Activated B cell treated with CpG ODN at 0.5 μM for 24 hours (primary cell): ENCODE measurements around the gene IGSF21. TPM values are rescaled to one million over a fixed set of nuclear protein-coding genes. Genes with fewer than 3 reads are reported as not detected.

ENCODE experiments used
- ATAC-seq: fragments of 200-7000 bp; cut with Tn5 transposase; one replicate; pipeline ENCODE4 v1.10.0; 2021; ENCODE audit warnings: low read depth, mild to moderate bottlenecking, moderate library complexity
- CTCF ChIA-PET: fragments of 350-600 bp; sonication (Branson Sonifier 250); formaldehyde crosslinking; loops from one replicate; lab custom pipeline; 2021; ENCODE audit warnings: antibody characterized with exemption; lab: Charles Lee
- POLR2A ChIA-PET: fragments of 350-600 bp; sonication (Branson Sonifier 250); formaldehyde crosslinking; loops from one replicate; lab custom pipeline; 2021; ENCODE audit warnings: antibody characterized with exemption; lab: Charles Lee
- DNase-seq: peaks from one replicate; pipeline ENCODE4 v3.0.0; 2022
- H3K27ac Mint-ChIP-seq: one replicate; pipeline ENCODE4 v1.8.0; 2020; ENCODE audit warnings: mixed read lengths
- H3K27me3 Mint-ChIP-seq: one replicate; pipeline ENCODE4 v1.8.0; 2021; ENCODE audit warnings: mixed read lengths
- H3K36me3 Mint-ChIP-seq: one replicate; pipeline ENCODE4 v1.8.0; 2021; ENCODE audit warnings: low read depth, mixed read lengths
- H3K4me1 Mint-ChIP-seq: one replicate; pipeline ENCODE4 v1.8.0; 2021; ENCODE audit warnings: mixed read lengths
- H3K4me3 Mint-ChIP-seq: one replicate; pipeline ENCODE4 v1.8.0; 2020; ENCODE audit warnings: mild to moderate bottlenecking, mixed read lengths
- H3K9me3 Mint-ChIP-seq: one replicate; pipeline ENCODE4 v1.8.0; 2020; ENCODE audit warnings: mixed read lengths
- CTCF ChIP-seq: fragments of 200-600 bp; IDR thresholded peaks from one replicate; pipeline ENCODE4 v1.8.0; 2022; ENCODE audit warnings: antibody characterized with exemption, mild to moderate bottlenecking
- intact Hi-C: fragments of 100-400 bp; cut with micrococcal nuclease; formaldehyde crosslinking; loops from one replicate; pipeline ENCODE4 v1.15.1; 2024
- total RNA-seq: library from RNA; stranded (reverse); gene quantifications from 2 replicates; pipeline ENCODE4 v1.2.3, GENCODE V29; 2022

Gene IGSF21
- total RNA-seq, 1 donor from 2014 or later: not detected

GRCh38 chr1:18114726-18115410, 7.3 kb downstream of the IGSF21 start:
- no peaks in the 10 kb centered on the region for H3K9me3 Mint-ChIP-seq
- ChIA-PET CTCF (no interaction called here), POLR2A (no interaction called here)
- DNase-seq: no peak
- intact Hi-C loops: no loop called here
- H3K4me1 Mint-ChIP-seq: peaks cover 5% of the 10 kb centered on the region
- no peak overlapping the region for H3K27ac Mint-ChIP-seq
- no peak overlapping the region for H3K4me3 Mint-ChIP-seq
- no peak for TF ChIP-seq CTCF
- no peak for ATAC-seq
- no peaks in the 10 kb centered on the region for H3K36me3 Mint-ChIP-seq
- peaks cover 66% of the 10 kb centered on the region for H3K27me3 Mint-ChIP-seq

- Mint-ChIP-seq H3K4me3 (no peak overlapping the region), H3K9me3 (no peaks in the 10 kb centered on the region), H3K36me3 (no peaks in the 10 kb centered on the region), H3K4me1 (no peaks in the 10 kb centered on the region), H3K27me3 (peaks cover 56% of the 10 kb centered on the region), H3K27ac (no peak overlapping the region)
- no peak for TF ChIP-seq CTCF
- intact Hi-C loops: no loop called here
- no peak for ATAC-seq
- POLR2A ChIA-PET: no interaction called here
- CTCF ChIA-PET: no interaction called here
- DNase-seq: no peak
Observed at GRCh38 chr1:18116777-18117176, 9.2 kb downstream of the IGSF21 start.

DNA sequence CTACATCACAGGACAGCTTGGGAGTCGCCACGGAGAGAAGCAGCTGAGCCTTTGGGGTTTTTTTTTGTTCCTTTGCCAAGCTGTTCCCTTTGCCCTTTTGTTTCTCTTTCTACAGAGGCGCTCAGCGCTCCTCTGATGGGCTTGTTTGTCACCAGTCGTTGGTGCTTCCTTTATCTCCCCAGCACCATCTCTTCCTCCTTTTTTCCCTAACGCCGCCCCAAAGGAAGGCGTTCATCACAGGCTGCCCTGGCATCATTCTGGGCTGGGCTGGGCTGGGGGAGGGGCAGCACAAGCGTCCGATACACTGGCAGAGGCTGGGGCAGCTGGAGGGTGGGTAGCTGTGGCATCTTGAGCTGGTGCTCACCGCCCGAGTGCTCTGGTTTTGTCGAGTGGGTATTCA, 10.5 kb downstream of the IGSF21 start:
- intact Hi-C loops: no loop called here
- no peak overlapping the region for H3K4me3 Mint-ChIP-seq
- H3K27ac Mint-ChIP-seq: no peak overlapping the region
- no peak for ATAC-seq
- CTCF ChIA-PET: no interaction called here
- H3K27me3 Mint-ChIP-seq: peaks cover 45% of the 10 kb centered on the region
- TF ChIP-seq CTCF: no peak
- H3K36me3 Mint-ChIP-seq: no peaks in the 10 kb centered on the region
- no peak for DNase-seq
- no peaks in the 10 kb centered on the region for H3K4me1 Mint-ChIP-seq
- POLR2A ChIA-PET: no interaction called here
- H3K9me3 Mint-ChIP-seq: no peaks in the 10 kb centered on the region

- ChIA-PET POLR2A (no interaction called here), CTCF (no interaction called here)
- Mint-ChIP-seq H3K9me3 (no peaks in the 10 kb centered on the region), H3K27me3 (peaks cover 43% of the 10 kb centered on the region), H3K36me3 (no peaks in the 10 kb centered on the region), H3K27ac (no peak overlapping the region), H3K4me3 (no peak overlapping the region), H3K4me1 (no peaks in the 10 kb centered on the region)
- DNase-seq: no peak
- ATAC-seq: no peak
- TF ChIP-seq CTCF: no peak
- intact Hi-C loops: no loop called here
Observed at GRCh38 chr1:18118491-18118890, 10.9 kb downstream of the IGSF21 start.

DNA sequence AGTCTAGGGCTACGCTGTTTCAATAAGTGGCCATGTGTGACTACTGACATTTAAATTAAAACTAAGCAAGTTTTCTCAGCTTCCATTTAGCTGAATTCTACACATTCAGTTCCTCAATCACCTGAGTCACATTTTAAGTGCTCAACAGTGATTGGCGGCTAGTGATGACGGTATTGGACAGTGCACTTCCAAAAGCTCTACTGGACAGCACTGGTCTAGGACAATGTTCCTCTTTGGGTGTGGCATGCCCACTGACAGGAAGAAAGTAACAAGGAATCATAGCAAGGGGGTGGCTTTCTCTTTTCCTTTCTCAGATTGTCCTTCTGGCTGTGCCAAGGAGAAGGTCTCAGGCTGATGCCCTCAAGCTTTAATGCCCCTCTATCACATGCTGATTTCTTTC, 11.7 kb downstream of the IGSF21 start:
- no peak overlapping the region for H3K27ac Mint-ChIP-seq
- no peaks in the 10 kb centered on the region for H3K4me1 Mint-ChIP-seq
- DNase-seq (no peak), ATAC-seq (no peak)
- intact Hi-C loops: no loop called here
- H3K9me3 Mint-ChIP-seq: no peaks in the 10 kb centered on the region
- H3K36me3 Mint-ChIP-seq: no peaks in the 10 kb centered on the region
- no peak for TF ChIP-seq CTCF
- POLR2A ChIA-PET: no interaction called here
- no peak overlapping the region for H3K4me3 Mint-ChIP-seq
- CTCF ChIA-PET: no interaction called here
- H3K27me3 Mint-ChIP-seq: peaks cover 37% of the 10 kb centered on the region
